Measurements from ENCODE around the gene ANKRD28. TPM values are rescaled to one million over a fixed set of nuclear protein-coding genes. Genes with fewer than 3 reads are reported as not detected.

Gene ANKRD28
- total RNA-seq, 2 donors from 2014 or later: 18.4 to 35.8 TPM

GRCh38 chr3:15679306-15679705, 118.5 kb downstream of the ANKRD28 start:
- Histone ChIP-seq H3K27me3 (replicated peaks; ENCODE audit: insufficient read depth) (no peaks in the 10 kb centered on the region), H3K9me3 (no peaks in the 10 kb centered on the region), H3K4me1 (replicated peaks) (peaks cover 6% of the 10 kb centered on the region), H3K36me3 (no peaks in the 10 kb centered on the region), H3K27ac (no peak overlapping the region), H3K4me3 (no peak overlapping the region)
- intact Hi-C loops (cut with DNase I): no loop called here
- TF ChIP-seq, protein P1, sequence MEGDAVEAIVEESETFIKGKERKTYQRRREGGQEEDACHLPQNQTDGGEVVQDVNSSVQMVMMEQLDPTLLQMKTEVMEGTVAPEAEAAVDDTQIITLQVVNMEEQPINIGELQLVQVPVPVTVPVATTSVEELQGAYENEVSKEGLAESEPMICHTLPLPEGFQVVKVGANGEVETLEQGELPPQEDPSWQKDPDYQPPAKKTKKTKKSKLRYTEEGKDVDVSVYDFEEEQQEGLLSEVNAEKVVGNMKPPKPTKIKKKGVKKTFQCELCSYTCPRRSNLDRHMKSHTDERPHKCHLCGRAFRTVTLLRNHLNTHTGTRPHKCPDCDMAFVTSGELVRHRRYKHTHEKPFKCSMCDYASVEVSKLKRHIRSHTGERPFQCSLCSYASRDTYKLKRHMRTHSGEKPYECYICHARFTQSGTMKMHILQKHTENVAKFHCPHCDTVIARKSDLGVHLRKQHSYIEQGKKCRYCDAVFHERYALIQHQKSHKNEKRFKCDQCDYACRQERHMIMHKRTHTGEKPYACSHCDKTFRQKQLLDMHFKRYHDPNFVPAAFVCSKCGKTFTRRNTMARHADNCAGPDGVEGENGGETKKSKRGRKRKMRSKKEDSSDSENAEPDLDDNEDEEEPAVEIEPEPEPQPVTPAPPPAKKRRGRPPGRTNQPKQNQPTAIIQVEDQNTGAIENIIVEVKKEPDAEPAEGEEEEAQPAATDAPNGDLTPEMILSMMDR (IDR thresholded peaks at IDR 0.05): no peak
- no peak for TF ChIP-seq POLR2A (IDR thresholded peaks at IDR 0.05)
- no peak for TF ChIP-seq POLR2AphosphoS5 (IDR thresholded peaks at IDR 0.05)
- 94% methylated on average over 5 of the region's 5 CpGs for WGBS
- no peak for DNase-seq (ENCODE audit: low spot score)

DNA sequence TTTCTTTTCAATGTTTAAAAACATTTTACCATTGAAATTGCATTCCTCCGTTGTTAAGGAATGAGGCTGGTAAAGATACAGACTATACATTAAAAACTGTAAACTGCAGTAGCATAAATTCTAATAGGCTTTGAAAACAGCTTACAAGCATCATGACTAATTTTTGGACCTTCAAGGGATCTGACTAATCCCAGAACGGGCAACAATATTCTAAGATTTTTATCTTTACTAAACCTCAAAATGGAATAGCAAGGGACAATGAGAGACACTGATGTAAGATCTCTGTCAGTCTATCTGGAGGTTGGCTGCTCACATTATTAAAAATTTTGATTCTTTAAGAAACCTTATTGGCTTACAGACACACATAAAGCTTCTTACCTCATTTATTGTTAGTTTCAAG, 121.5 kb downstream of the ANKRD28 start:
- Histone ChIP-seq H3K9me3 (no peaks in the 10 kb centered on the region), H3K36me3 (no peaks in the 10 kb centered on the region), H3K27me3 (replicated peaks; ENCODE audit: insufficient read depth) (no peaks in the 10 kb centered on the region), H3K27ac (no peak overlapping the region), H3K4me3 (no peak overlapping the region), H3K4me1 (replicated peaks) (no peaks in the 10 kb centered on the region)
- intact Hi-C loops (cut with DNase I): no loop called here
- no peak for DNase-seq (ENCODE audit: low spot score)
- TF ChIP-seq POLR2A (IDR thresholded peaks at IDR 0.05): no peak
- TF ChIP-seq, protein P1 (IDR thresholded peaks at IDR 0.05): no peak
- no peak for TF ChIP-seq POLR2AphosphoS5 (IDR thresholded peaks at IDR 0.05)
- 56% methylated on average over 2 of the region's 2 CpGs for WGBS

- no peak for DNase-seq (ENCODE audit: low spot score)
- Histone ChIP-seq H3K36me3 (no peaks in the 10 kb centered on the region), H3K27me3 (replicated peaks; ENCODE audit: insufficient read depth) (no peaks in the 10 kb centered on the region), H3K4me3 (no peak overlapping the region), H3K9me3 (no peaks in the 10 kb centered on the region), H3K4me1 (replicated peaks) (peaks cover 6% of the 10 kb centered on the region), H3K27ac (peak overlapping the region in 1 of 2 donors; percentile 70)
- TF ChIP-seq, protein P1 (IDR thresholded peaks at IDR 0.05): no peak
- peak; percentile 68 for TF ChIP-seq POLR2AphosphoS5 (IDR thresholded peaks at IDR 0.05)
- WGBS: 66% methylated on average over 1 of the region's 1 CpG
- intact Hi-C loops (cut with DNase I): no loop called here
Measured at GRCh38 chr3:15673536-15673935, 124.2 kb downstream of the ANKRD28 start.

- 78% methylated on average over 3 of the region's 3 CpGs for WGBS
- H3K36me3 ChIP-seq: no peaks in the 10 kb centered on the region
- TF ChIP-seq, protein P1 (IDR thresholded peaks at IDR 0.05): no peak
- TF ChIP-seq POLR2AphosphoS5 (IDR thresholded peaks at IDR 0.05) (no peak), POLR2A (IDR thresholded peaks at IDR 0.05) (no peak)
Measured at GRCh38 chr3:15667484-15667883, 130.3 kb downstream of the ANKRD28 start.

GRCh38 chr3:15666277-15666676, 131.5 kb downstream of the ANKRD28 start:
- TF ChIP-seq POLR2A (IDR thresholded peaks at IDR 0.05) (no peak), POLR2AphosphoS5 (IDR thresholded peaks at IDR 0.05) (no peak)
- TF ChIP-seq, protein P1 (IDR thresholded peaks at IDR 0.05): no peak
- no peaks in the 10 kb centered on the region for H3K36me3 ChIP-seq
- 94% methylated on average over 5 of the region's 5 CpGs for WGBS

More at GRCh38 chr3:15667484-15667883, 130.3 kb downstream of the ANKRD28 start:
- Histone ChIP-seq H3K27ac (no peak overlapping the region), H3K4me1 (replicated peaks) (peaks cover 6% of the 10 kb centered on the region), H3K9me3 (no peaks in the 10 kb centered on the region), H3K27me3 (replicated peaks; ENCODE audit: insufficient read depth) (no peaks in the 10 kb centered on the region), H3K4me3 (no peak overlapping the region)
- no peak for DNase-seq (ENCODE audit: low spot score)
- intact Hi-C loops (cut with DNase I): no loop called here

More at GRCh38 chr3:15666277-15666676, 131.5 kb downstream of the ANKRD28 start:
- no peak overlapping the region for H3K27ac ChIP-seq
- no peak overlapping the region for H3K4me3 ChIP-seq
- no peak for DNase-seq (ENCODE audit: low spot score)
- no peaks in the 10 kb centered on the region for H3K9me3 ChIP-seq
- intact Hi-C loops (cut with DNase I): no loop called here
- H3K4me1 ChIP-seq (replicated peaks): peaks cover 6% of the 10 kb centered on the region
- H3K27me3 ChIP-seq (replicated peaks; ENCODE audit: insufficient read depth): no peaks in the 10 kb centered on the region

All from prostate gland (tissue), 2 donors.